Activated effector memory CD4-positive, alpha-beta T cell treated with Interleukin-2 at 50 U/mL for 16 hours (primary cell): ENCODE data around the gene HEYL.

Experiments
- DNase-seq: peaks from one replicate; pipeline ENCODE4 v3.0.0-alpha.2; 2020

Gene HEYL

DNA sequence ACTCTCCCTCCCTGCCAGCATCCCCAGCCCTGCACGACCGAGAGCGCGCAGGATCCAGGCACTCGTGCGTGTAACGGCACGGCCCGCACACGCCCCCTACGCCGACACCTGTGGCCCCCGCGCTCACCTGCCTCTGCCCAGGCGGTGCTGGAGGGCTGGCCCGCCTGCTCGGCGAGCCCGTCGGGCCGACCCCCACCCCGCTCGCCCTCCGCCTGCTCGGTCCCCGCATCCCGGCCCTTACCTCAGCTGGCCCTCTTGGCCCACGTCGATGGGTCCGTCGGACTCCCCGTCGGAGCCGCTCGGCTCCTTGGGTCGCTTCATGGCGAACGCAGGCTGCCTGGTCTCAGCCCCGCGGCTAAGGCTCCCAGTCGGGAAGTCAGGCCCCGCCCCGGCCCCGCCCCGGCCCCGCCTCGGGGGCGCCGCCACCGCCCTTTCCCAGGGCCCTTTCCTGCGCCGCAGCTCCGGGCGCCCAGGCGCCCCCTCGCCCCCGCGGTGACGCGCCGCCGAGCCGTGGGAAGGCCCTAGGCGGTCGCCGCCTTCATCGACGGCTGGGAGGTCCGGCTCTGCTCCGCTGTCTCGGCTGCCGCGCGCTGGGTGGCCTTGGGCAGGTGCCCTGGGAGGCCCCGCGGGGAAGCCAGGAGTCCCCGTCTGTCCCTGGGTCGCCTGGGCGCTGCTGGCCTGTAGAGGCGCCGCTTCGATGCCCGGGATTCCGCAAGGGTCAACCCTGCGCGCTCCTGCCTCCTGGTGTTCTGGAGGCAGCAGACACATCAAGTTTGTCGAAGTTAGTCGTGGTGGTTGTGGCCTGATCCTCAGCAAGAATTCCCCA, at the start of gene HEYL:
Gene HEYL, minus strand, starts transcription at position 339 of the 826 bp plus-strand sequence. Its CDS starts 18 bp downstream, at position 321.
- DNase-seq = peak; percentile 54

DNA sequence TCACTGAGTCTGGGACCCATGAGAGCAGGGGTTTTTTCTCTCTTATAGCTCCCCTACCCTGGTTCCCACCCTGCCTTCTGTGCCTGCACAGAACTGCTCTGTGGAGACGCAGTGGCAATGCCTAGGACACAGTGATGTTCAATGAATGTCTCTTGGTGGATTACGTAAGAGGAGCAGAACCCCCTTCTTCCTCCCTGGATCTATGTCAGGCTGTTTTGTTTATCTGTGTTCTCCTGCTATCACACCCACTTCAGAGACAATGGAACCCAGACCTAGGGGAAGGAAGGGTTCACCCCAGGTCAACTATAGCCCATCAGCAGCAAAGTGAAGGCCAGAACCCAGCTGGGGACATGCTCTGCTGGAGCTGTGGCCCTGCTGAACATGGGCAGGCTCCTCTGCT, 49.8 kb upstream of the HEYL start:
- no peak for DNase-seq

DNA sequence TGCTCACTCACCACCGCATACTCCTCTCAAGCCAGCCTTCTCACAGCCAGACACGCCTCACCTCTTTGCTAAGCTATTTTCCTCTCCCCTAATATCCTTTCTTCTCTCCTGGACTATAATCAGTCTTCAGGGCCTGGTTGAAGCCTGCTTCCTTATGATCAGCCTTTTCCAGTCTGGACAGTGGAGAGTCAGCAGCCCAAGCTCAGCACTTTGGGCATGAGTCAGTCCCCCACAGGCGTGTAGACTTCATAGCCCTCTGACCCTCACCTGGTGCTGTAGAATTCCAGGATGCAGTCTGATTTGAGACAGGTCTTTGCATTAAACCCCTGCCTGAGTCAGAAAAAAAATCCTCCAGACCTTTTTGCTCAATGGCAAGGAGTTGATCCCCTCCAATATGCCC, 49.3 kb upstream of the HEYL start:
- no peak for DNase-seq

DNA sequence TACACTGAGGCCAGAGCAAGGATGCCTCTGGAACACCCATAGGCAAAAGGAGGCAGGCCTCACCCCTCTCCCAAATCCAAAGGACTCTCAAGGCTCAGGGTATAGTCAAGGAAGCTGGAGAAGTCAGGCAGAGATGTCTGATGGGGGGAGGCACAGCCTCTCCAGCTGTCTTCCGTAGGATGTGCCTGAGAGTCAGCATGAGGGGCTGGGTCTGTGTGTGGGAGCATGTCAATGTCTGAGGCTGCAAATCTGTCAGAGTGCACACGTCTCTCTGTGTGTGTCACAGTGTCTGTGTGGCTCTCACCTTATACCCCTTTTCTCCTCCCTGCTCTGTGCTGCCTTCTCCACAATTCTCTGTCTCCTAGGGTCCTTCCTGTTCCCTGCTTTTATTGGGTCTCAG, 47.8 kb upstream of the HEYL start:
- DNase-seq = no peak

DNA sequence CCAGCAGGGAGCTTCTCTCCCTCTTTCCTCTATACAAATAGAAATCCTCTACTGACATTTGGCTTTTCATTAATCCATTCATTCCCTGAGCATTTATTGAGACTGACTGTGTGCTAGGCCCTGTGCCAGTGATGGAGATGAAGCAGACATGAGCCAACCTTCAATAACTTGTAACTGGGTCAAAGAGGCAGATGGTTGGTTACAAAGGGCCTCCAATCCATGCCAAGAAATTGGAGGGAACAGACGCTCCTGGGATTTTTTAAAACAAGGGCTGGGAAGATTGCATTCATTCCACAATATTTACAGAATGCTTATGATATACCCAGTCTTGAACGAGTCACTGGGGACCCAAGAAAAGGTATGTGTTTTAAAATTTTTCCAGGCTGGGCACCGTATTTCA, 45.6 kb upstream of the HEYL start:
- DNase-seq = no peak

DNA sequence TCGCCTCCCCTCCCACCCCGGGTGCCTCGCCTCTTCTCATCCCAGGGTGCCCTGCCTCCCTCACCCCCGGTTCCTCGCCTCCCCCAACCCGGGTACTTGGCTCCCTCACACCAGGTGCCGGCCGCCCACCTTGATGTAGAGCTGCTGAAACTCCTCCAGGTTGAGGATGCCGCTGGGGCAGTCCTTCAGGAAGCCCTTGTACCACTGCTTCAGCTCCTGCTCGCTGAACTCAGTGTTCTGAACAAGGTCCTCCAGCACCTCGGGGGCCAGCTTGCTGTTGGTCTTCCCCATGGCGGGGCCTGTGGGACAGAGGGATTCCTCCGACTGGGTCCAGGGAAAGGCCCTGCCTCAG, 44.8 kb upstream of the HEYL start:
- no peak for DNase-seq

DNA sequence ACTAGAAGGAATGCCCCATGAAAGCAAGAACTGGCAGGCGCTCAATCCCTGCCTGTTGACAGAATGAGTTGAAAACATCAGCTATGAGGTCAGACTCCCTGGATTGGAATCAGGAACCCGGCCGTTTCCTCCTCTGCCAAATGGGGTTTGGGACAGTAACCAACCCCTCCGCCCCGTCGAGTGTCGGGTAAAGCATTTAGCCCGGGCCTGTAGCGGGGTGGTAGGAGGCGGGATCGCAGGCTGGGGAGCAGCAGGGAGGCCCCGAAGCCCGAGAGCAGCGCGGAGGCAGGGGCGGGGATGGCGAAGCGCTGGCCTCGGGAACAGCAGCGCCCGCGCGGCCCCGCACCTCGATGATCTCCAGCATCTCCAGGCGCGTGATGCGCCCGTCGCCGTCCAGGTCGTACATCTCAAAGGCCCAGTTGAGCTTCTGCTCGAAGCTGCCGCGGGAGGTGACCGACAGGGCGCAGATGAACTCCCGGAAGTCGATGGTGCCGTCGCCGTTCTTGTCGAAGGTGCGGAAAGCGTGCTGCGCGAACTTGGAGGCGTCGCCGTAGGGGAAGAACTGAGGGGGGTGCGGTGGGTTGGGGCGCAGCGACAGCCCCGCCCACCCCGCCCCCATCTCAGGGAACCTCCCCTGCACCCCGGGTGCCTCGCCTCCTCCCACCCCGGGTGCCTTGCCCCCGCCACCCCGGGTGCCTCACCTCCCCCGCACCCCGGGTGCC, 44.3 kb upstream of the HEYL start:
- DNase-seq = peak; percentile 44

DNA sequence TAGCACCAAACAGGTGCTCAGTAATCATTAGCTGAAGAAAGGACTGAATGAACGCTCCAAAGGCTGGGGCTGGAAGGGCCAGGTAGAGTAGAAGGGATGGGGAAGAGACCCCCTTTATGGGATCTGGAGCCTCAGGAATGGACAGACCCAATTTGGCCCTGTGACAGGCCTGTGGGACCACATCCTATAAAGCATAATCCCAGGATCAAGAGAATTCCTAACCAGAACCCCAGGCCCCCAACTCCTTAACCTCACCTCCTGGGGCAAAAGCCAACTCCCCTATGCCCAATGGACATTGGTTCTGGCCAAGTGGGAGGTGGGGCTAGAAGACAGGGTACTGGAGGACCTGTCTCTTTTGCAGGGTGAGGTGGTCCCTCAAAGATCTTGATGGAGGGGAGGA, 42.6 kb upstream of the HEYL start:
- no peak for DNase-seq

DNA sequence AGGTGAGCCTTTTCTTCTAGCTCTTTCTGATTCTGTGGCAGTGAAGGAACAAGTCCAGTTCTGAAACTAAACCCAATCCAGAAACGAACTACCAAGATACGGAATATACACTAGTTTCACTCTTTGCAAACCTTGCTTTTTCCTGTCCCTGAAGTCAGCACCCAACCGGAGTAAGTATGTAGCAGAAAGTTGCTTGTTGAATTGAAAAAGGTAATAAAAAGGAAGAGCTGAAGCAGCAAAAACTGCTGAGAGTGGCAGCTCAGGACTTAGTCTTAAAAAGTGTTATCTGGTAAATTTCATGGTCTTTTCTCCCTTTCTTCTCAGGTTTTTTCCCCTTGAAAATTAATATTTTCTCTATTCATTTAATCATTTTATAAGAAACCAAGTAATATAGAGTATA, 41.9 kb upstream of the HEYL start:
- DNase-seq = no peak

DNA sequence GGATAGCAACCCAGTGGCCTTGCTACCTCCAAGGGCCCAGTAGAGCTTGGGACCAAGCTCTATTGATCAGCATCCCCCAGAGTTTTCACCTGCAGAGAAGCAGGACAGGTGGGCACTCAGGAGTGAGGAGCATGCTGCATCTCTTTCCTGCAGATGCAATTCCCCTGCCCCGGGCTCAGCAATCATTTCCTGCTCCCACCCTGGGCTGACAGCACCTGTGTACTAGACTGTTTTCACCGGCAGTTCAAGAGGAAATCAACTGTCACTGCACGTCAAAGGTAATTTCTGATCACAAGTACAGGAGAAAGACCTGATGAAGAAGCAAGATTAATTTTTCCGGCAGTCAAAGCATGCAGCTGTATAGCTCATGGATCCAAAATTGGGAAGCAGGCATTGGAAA, 41.3 kb upstream of the HEYL start:
- no peak for DNase-seq

DNA sequence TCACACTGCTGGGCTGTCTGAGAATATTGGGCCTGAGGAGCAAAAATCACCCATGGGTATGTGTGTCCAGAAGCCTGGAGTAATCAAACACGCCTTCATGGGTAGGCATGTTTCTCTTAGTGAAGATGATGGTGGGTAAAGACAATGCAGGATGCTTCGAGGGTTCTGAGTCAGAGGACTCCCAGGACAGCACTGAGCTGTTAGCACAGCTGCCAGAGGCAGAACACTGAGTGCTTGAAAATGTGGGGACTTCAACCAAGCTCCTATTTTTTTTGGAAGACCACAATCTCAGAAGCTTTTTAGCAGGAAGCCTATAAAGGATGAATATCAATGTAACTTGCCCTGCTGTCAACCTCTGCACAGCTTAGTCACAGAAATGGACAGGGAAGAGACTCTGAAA, 40.4 kb upstream of the HEYL start:
- DNase-seq = no peak

DNA sequence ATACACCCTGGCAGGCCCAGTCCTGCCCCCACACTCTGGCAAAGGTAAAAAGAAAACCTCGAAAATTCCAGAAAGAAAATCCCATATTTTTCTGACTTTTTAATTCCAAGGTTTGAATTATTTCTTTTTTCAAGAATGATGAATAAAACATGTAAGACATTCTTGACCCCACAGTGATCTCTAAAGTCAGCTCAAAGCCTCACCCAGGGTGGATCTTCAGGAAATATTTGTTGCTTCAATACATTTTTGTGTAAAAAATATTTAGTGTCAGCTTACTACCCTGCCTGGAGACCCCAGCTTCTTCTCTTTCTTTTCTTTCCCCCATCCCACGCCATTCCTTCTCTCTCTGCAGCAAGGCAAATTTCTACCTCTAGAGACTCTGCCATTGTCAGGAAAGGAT, 39.4 kb upstream of the HEYL start:
- DNase-seq = no peak

DNA sequence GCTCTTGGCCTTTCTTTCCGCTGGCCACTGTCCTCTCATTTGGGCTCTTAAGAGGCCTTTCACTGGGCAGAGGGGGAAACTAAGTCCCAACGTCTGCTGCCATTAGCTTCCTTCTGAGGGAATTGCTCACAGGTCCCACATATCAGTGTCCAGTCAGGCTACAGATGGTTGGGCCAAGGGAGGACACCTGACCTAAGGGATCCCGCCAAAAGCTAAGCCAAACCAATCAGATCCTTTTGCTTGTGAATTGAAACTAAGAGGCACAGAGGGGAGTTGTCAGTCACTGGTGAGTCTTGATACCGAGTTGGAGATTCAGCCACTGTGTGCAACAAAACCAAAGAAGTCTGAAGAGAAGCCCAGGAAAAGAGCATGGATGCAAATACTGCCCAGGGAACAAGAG, 38.2 kb upstream of the HEYL start:
- DNase-seq = no peak

DNA sequence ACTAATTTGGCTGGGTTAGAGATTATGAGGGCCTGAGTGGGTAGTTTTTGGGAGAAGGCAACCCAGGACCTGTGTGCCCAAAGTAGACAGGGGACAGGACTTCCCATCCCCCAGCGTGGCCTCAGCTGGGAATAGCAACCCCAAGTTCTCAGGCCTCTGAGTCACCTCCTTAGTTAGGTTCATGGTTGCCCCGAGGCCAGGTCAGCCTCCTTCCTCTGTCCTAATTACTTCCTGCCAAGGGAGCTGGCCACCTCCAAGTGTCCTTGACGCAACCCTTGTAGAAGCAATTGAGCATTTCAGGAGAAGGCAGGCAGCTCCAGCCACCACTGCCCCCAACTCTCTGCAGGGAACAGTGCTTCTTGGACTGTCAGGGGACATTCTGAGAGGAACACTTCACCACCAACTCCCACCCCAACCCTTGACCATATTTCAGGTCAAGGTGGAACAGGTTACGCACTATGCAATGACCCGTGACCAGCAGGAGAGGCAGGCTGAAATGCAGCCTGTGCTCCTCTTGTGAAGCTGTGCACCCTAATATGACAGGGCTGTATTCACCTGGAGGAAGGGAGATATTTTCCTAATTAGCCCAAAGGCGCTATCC, 37.6 kb upstream of the HEYL start:
- DNase-seq = no peak

DNA sequence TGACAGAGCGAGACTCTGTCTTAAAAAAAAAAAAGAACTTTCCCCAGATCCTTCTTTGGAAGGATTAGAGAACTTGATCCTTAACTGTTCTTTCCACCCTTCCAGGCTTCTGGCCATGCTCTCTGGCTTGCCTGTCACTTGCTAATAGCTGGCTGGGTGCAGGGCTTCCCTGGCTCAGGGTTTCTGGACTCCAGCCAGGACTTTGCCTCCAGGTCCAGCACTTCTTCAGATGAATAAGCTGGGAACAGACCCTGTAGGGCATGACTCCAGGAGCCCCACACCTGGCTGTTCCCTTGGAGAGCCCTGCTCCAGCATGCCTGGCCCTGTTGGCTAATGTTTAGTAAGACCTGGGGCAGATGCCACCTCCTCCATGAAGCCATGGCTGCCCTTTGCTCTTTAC, 35.8 kb upstream of the HEYL start:
- no peak for DNase-seq

DNA sequence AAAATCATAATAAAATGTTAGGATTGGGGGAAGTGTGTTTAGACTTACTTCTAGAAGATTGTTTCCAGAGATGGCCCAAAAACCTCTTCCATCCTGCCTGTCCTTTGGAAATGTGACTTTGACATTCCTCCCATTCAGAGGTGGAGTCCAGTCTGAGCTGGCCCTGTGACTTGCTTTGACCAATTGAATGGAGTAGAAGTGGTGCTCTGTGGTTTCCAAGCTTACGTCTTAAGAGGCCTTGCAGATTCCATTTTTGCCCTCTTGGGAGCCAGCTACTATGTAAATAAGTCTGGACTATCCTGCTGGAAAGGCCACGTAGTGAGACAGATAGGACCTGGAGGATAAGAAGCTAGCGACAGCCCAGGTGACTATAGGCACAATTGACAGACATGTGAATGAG, 33.8 kb upstream of the HEYL start:
- DNase-seq = no peak

DNA sequence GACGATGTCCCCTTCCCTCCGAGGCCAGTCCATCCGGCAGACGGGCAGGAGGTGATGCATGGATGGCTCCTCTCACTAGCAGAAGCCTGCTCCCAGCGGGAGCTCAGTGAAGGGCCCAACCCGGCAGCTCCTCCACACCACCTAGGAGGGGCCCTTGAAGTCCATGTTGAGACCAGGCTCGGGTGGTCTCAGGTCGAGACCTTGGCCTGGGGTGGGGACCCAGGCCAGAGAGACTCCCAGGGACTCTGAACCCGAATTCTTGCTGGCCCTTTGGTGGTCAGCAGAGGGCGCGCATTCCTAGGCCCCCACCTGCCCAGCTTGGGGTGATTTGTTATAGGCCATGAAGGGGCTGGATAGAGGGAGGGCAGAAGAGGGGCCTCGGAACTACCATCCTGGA, 33.1 kb upstream of the HEYL start:
- peak; percentile 16 for DNase-seq

DNA sequence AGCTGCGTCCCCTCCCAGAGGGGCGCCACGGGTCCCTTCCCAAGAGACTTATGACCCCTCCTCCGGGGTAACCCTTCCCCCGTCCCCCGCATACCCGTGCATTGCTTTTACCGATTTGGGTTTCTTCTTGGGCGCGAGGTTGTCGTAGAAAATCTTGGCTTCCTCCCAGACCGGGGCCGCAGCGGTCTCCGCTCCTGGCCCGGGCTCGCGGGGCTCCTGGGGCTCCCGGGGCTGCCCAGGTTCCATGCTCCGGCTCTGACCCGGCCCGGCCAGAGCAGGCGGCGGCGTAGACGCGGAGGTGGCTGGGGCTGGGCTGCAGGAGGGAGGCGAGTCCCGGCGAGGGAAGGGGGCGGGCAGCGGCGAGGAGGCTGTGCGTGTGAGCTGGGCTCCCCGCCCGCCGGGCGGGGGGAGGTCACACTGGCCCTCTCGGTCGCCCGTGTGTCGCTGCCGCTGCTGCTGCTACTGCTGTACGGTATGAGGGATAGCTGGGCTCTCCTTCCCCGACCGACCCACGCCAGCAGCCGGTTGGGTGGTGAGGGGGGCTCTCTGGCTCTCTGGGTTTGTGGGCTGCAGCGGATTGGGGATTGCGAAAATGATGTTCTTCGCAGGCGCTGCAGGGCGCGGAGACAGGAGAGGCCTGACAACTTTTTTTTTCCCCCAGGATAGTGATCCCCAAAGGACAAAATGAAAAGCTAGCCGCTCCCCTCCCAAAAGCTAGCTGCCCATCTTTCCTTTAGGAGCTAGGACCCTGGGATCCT, 32.5 kb upstream of the HEYL start, which contains the start of gene NT5C1A:
Gene NT5C1A, minus strand, starts transcription at position 315 of the 758 bp plus-strand sequence. Its CDS starts 69 bp downstream, at position 246.
- DNase-seq = peak; percentile 24

DNA sequence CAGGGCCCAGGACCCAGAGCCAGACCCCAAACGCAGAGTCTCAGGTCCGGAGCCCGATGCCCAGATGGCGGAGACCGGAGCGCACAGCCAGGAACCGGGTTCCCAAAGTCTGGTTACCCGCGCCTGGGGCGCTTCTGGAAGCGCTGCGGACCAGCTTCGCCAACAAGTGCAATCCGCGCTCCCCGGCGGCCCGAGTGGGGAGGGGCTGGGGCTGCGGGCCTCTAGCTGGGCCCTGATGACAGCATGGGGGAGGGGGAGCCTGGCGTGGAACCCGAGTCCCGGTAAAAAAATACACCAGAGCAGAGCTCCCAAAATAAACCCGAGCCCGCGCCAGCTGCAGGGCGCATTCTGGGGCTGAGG, 32.0 kb upstream of the HEYL start:
- no peak for DNase-seq

DNA sequence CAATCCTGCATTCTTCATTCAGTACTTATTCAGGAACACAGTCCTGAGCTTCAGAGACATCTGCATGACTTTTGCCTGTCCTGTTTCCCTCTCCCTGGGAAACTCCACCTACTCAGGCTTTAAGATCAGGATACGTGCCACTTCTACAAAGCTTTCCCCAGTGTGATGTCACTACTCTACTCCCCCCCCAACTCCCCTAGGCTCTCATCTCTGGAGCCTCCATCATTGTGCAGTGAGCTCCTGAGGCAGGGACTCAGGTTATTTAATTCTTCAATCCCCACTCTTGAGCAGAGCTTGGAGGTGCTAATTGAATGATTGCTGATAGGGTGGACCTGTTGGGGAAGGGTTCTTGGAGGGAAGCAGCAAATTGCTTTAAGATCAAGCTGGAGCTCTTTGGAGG, 31.2 kb upstream of the HEYL start:
- no peak for DNase-seq

DNA sequence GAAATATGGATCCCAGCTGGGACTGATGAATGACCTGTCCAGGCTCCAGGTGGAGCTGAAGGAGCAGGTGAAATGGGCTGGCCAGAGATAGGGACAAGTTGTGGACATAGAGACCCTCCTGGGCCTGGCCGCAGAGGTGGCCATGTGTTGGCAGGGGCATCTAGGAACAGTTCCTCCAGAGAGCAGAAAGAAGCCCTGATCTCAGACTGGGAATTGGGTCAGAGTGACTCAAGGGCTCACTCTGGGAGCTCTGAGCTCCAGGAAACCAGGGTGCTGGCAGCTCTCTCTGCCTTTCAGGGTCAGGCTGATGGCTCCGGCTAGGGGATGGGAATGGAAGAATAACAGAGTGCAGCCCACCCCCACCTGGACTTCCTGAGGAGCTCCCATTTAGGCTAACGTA, 29.5 kb upstream of the HEYL start:
- DNase-seq = no peak

DNA sequence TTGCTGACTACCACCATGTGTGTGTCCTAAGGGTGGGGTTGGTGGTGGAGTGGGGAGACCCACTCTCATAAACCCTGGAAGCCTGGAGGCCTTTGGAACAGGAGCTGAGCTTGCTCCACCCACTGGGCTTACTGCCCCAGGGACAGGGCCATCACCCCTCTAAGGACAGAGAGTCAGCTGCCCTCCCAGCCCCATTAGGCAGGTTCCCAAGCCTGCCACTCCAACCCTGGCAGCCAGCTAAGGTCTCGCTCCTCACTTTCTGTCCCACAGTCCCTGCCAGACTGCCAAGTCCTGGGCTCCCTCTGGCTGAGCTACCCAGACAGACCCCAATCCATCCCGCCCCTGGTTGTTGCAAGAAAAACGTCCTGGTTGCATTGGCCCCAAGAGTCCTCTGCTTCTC, 28.7 kb upstream of the HEYL start:
- no peak for DNase-seq

DNA sequence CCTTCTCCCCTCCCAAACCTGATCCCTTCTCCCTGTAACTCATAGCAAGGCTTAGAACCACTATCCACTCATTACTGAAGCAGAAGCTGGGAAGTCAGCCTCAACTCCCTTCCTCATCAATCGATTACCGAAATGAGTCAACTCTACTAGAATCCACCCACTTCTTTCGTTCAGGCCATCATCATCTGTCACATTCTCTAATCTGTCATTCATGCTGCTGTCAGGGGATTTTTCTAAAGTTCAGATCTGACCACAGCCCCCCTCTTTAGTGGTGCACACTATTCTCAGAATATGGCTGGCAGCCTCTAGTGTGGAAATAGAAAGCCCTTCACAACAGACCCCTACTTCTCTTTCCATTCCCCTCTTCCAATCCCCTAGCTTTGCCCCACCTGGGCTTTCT, 27.3 kb upstream of the HEYL start:
- no peak for DNase-seq

DNA sequence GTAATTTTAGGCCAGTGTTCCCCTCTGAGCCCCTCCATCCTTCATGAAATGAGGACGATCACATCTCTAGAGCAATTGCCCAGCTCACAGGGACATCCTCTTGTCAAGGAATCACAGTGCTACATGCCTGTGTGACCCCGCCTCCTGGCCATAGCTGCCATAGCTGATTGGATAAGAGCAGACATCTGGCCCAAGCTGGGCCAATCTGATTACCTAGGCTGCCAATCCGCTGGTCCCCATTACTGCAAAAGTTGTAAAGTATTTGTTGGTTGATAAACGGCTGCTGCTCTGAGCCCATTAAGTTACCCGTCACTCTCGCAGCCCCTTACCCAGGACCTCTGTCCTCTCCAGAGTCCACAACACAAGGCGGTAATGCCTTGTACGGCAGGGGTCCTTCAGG, 24.1 kb upstream of the HEYL start:
- DNase-seq = no peak
